BLaER1 (cell line): ENCODE measurements around the gene ATXN3L.
A peak's percentile ranks its signal among the peaks of the same experiment; 100 is the strongest.

ENCODE experiments used
- H3K27ac ChIP-seq: shearing (Covaris generic); formaldehyde crosslinking; 2 replicates; pipeline ENCODE4 v1.8.1; 2022
- H3K27me3 ChIP-seq: shearing (Covaris generic); formaldehyde crosslinking; 2 replicates; pipeline ENCODE4 v1.8.1; 2022
- H3K36me3 ChIP-seq: shearing (Covaris generic); formaldehyde crosslinking; 2 replicates; pipeline ENCODE4 v1.8.1; 2022
- H3K4me1 ChIP-seq: shearing (Covaris generic); formaldehyde crosslinking; 2 replicates; pipeline ENCODE4 v1.8.1; 2022
- H3K4me2 ChIP-seq: shearing (Covaris generic); formaldehyde crosslinking; 2 replicates; pipeline ENCODE4 v1.8.1; 2022
- H3K4me3 ChIP-seq: shearing (Covaris generic); formaldehyde crosslinking; 2 replicates; pipeline ENCODE4 v1.8.1; 2022
- H3K9ac ChIP-seq: shearing (Covaris generic); formaldehyde crosslinking; 2 replicates; pipeline ENCODE4 v1.8.1; 2022
- H3K9me3 ChIP-seq: shearing (Covaris generic); formaldehyde crosslinking; 2 replicates; pipeline ENCODE4 v1.8.1; 2022
- H4K20me1 ChIP-seq: shearing (Covaris generic); formaldehyde crosslinking; 2 replicates; pipeline ENCODE4 v1.8.1; 2022
- Cebpa-rat ChIP-seq: shearing (Covaris generic); IDR thresholded peaks from 2 replicates; pipeline ENCODE4 v1.8.1; 2022

ATXN3L gene

GRCh38 chrX:13345037-13345436 is 25.2 kb upstream of the ATXN3L start:
- Histone ChIP-seq H3K4me3 (no peak overlapping the region), H3K9me3 (peaks cover 5% of the 10 kb centered on the region; the same call in 1 of the 2 replicates), H3K4me2 (peak overlapping the region; percentile 44), H3K27ac (no peak overlapping the region; the same call in 1 of the 2 replicates), H3K9ac (no peak overlapping the region), H3K36me3 (no peaks in the 10 kb centered on the region), H4K20me1 (no peaks in the 10 kb centered on the region), H3K27me3 (no peaks in the 10 kb centered on the region), H3K4me1 (peaks cover 26% of the 10 kb centered on the region)
- no peak for TF ChIP-seq Cebpa-rat

DNA sequence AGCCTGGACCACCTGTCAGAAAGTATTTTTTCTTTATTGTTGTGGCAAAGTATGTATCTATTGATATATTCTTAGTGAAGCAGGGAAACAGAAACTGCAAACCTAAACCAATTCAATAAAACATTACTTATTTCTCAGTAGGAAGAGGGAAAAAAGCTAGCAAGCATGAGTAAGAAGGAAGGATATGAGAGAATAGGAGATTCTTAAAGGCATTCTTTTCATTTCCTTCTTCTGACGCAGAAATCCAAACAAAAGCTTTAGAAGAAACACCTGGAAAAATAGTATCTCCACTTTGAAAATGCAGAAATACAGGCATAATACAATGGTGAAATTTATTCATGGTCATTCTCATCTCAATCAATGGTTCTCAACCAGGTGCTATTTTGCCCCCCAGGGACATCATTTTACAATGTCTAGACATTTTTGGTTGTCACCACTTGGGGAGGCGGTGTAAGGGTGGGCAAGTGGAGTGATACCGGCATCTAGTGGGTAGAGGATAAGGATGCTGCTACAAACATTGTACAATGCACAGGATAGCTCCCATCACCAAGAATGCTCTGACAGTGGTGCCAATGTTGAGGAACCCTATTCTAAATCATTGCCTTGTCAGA is 21.7 kb upstream of the ATXN3L start:
- no peak overlapping the region for H3K4me2 ChIP-seq
- H4K20me1 ChIP-seq, result no peaks in the 10 kb centered on the region
- peaks cover 5% of the 10 kb centered on the region; the same call in 1 of the 2 replicates for H3K9me3 ChIP-seq
- no peak overlapping the region for H3K27ac ChIP-seq
- no peak overlapping the region for H3K4me3 ChIP-seq
- H3K36me3 ChIP-seq, result no peaks in the 10 kb centered on the region
- no peaks in the 10 kb centered on the region for H3K27me3 ChIP-seq
- H3K9ac ChIP-seq, result no peak overlapping the region
- no peak for TF ChIP-seq Cebpa-rat
- H3K4me1 ChIP-seq, result peaks cover 25% of the 10 kb centered on the region

- Histone ChIP-seq H3K9ac (no peak overlapping the region), H3K4me3 (no peak overlapping the region), H3K27me3 (no peaks in the 10 kb centered on the region), H3K36me3 (no peaks in the 10 kb centered on the region), H4K20me1 (no peaks in the 10 kb centered on the region), H3K4me2 (no peak overlapping the region), H3K4me1 (peaks cover 12% of the 10 kb centered on the region), H3K27ac (no peak overlapping the region), H3K9me3 (peaks cover 5% of the 10 kb centered on the region; the same call in 1 of the 2 replicates)
- TF ChIP-seq Cebpa-rat, result no peak
Measured at GRCh38 chrX:13340182-13340791, 20.4 kb upstream of the ATXN3L start.

DNA sequence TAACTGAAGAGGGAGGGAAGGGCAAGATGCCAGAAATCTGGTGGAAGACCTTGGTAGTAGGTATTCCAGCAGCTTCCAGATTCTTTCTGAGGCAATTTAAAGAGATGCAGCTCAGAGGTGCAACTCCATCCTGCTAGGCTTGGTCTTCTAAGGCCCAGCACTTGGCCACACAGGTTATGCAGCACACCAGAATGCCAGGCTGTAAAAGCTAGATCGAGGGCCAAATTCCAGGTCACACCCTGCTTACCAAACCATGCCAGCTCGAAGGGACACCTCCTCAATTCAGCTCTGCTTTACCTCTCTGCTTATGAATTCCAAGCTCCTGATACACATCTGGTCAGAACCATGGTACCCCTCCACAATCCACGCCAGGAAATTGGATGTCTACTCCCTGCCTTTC is 19.8 kb upstream of the ATXN3L start:
- Histone ChIP-seq H3K27me3 (no peaks in the 10 kb centered on the region), H3K27ac (no peak overlapping the region)

GRCh38 chrX:13338996-13339515 is 19.2 kb upstream of the ATXN3L start:
- H3K4me1 ChIP-seq, result 0 out of 2 replicates have a peak, but pooled peaks cover under 1% of the 10 kb centered on the region
- no peak overlapping the region for H3K4me2 ChIP-seq
- no peak for TF ChIP-seq Cebpa-rat
- no peak overlapping the region for H3K27ac ChIP-seq
- H3K9me3 ChIP-seq, result no peaks in the 10 kb centered on the region
- no peaks in the 10 kb centered on the region for H4K20me1 ChIP-seq
- no peak overlapping the region for H3K4me3 ChIP-seq
- no peaks in the 10 kb centered on the region for H3K36me3 ChIP-seq
- H3K9ac ChIP-seq, result no peak overlapping the region
- no peaks in the 10 kb centered on the region for H3K27me3 ChIP-seq

More for the DNA sequence above, 19.8 kb upstream of the ATXN3L start:
- no peak for TF ChIP-seq Cebpa-rat
- Histone ChIP-seq H3K4me1 (peaks cover 6% of the 10 kb centered on the region), H3K4me3 (no peak overlapping the region), H3K9me3 (peaks cover 5% of the 10 kb centered on the region; the same call in 1 of the 2 replicates), H3K9ac (no peak overlapping the region), H3K4me2 (no peak overlapping the region), H3K36me3 (no peaks in the 10 kb centered on the region), H4K20me1 (no peaks in the 10 kb centered on the region)

- H3K36me3 ChIP-seq, result no peaks in the 10 kb centered on the region
- H3K4me2 ChIP-seq, result no peak overlapping the region
- no peaks in the 10 kb centered on the region for H3K4me1 ChIP-seq
- H3K9me3 ChIP-seq, result no peaks in the 10 kb centered on the region
- no peak overlapping the region for H3K4me3 ChIP-seq
- no peak for TF ChIP-seq Cebpa-rat
- no peaks in the 10 kb centered on the region for H3K27me3 ChIP-seq
- no peak overlapping the region for H3K9ac ChIP-seq
- no peaks in the 10 kb centered on the region for H4K20me1 ChIP-seq
- no peak overlapping the region for H3K27ac ChIP-seq
Measured at GRCh38 chrX:13334491-13334890, 14.6 kb upstream of the ATXN3L start.

DNA sequence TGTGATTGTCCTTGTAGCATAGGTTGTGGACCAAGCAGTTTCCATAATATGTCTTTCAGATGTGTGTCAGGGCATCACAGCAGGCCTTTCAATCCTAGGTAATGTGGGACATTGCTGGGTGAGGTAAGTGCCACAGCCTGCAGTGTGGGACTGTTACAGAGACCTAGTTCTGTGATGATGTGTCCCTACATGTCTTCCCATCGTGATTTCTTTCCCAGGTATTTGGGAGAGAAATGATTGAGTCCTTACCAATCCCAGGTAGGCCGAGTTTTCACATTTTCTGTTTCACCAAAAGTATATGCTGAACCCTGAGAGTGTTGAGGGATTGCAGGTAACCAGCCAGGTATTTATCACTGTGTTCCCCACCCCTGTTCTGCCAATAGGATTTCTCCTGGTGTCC is 10.6 kb upstream of the ATXN3L start:
- no peaks in the 10 kb centered on the region for H3K9me3 ChIP-seq
- TF ChIP-seq Cebpa-rat, result no peak

DNA sequence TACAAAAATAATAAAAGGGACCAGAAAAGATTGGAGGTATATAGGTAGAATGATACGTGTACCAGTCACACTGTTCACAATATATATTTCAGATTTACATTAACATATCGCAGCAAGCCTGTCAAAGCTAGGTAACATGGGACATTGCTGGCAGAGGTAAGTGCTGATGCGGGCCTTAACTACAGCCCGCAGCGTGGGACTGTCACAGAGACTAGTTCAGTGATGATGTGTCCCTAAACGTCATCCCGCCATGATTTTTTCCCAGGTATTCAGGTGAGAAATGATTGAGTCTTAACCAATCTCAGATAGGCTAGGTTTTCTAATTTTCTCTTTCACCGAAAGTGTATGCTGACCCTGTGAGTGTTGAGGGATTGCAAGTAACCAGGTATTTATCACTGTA is 7.8 kb upstream of the ATXN3L start:
- Histone ChIP-seq H3K27ac (no peak overlapping the region), H3K4me3 (no peak overlapping the region), H3K4me1 (no peaks in the 10 kb centered on the region), H3K36me3 (no peaks in the 10 kb centered on the region), H3K9me3 (no peaks in the 10 kb centered on the region), H4K20me1 (no peaks in the 10 kb centered on the region), H3K4me2 (no peak overlapping the region), H3K27me3 (no peaks in the 10 kb centered on the region), H3K9ac (no peak overlapping the region)
- TF ChIP-seq Cebpa-rat, result no peak

More for the DNA sequence above, 10.6 kb upstream of the ATXN3L start:
- Histone ChIP-seq H3K27me3 (no peaks in the 10 kb centered on the region), H3K9ac (no peak overlapping the region), H3K4me3 (no peak overlapping the region), H4K20me1 (no peaks in the 10 kb centered on the region), H3K4me1 (no peaks in the 10 kb centered on the region), H3K36me3 (no peaks in the 10 kb centered on the region), H3K4me2 (no peak overlapping the region), H3K27ac (no peak overlapping the region)

DNA sequence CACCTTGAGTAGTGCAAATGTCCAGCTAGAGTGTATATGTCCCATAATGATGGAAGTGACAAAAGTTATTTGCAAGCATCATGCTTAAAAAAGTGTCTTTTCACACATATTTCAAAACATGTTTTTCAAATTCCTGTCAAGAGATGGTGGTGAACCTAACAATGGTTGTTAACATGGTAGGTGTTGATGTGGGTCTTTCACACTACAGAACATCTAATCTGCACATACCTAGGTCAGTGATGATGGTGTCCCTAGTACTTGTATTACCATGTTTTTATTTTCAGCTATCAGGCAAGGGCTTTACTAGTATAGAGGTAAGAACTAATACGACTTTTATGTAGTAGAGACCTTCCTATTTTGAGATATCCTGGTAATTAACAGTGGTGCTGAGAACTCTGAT is 3.4 kb upstream of the ATXN3L start:
- Histone ChIP-seq H3K9ac (no peak overlapping the region), H3K4me1 (no peaks in the 10 kb centered on the region), H4K20me1 (no peaks in the 10 kb centered on the region), H3K4me2 (no peak overlapping the region), H3K4me3 (no peak overlapping the region), H3K36me3 (no peaks in the 10 kb centered on the region), H3K27me3 (no peaks in the 10 kb centered on the region), H3K9me3 (no peaks in the 10 kb centered on the region), H3K27ac (no peak overlapping the region)
- no peak for TF ChIP-seq Cebpa-rat

DNA sequence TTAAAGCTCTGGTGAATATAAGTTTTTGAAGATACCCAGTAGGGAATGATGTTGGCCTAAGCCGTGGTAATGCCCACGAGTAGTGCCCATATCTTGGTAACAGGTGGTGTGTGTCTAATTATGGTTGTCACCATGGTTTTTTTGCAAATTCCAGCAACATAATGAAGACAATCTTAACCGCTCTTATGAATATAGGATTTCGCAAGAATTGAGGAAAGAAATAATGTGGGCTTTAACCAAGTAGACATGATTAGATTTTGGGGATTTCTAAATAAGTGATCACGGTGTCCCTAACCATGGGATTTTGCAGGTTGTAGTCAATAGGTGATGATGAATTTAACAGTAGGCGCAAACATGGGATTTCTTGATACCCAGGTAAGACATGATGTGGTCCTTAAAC is 2.5 kb downstream of the ATXN3L start:
- Histone ChIP-seq H3K36me3 (no peaks in the 10 kb centered on the region), H3K27me3 (no peaks in the 10 kb centered on the region), H4K20me1 (no peaks in the 10 kb centered on the region), H3K9ac (no peak overlapping the region), H3K27ac (no peak overlapping the region), H3K9me3 (no peaks in the 10 kb centered on the region), H3K4me3 (no peak overlapping the region), H3K4me2 (no peak overlapping the region), H3K4me1 (no peaks in the 10 kb centered on the region)
- TF ChIP-seq Cebpa-rat, result no peak; the same call in 1 of the 2 replicates
